NOMO-1 (cell line): ENCODE data around the gene CDKN2C.
"Not testable (repeated sequence)": the region's sequence is repeated elsewhere in the genome, so short reads cannot be mapped to it uniquely, and the experiment has no call there.

Experiments used
- DNase-seq, 2 experiments: peaks; one replicate each; lab custom pipeline; 2025; ENCODE audit not compliant: unreplicated experiment in 2 of 2; lab: John Stamatoyannopoulos, UW

CDKN2C gene

DNA sequence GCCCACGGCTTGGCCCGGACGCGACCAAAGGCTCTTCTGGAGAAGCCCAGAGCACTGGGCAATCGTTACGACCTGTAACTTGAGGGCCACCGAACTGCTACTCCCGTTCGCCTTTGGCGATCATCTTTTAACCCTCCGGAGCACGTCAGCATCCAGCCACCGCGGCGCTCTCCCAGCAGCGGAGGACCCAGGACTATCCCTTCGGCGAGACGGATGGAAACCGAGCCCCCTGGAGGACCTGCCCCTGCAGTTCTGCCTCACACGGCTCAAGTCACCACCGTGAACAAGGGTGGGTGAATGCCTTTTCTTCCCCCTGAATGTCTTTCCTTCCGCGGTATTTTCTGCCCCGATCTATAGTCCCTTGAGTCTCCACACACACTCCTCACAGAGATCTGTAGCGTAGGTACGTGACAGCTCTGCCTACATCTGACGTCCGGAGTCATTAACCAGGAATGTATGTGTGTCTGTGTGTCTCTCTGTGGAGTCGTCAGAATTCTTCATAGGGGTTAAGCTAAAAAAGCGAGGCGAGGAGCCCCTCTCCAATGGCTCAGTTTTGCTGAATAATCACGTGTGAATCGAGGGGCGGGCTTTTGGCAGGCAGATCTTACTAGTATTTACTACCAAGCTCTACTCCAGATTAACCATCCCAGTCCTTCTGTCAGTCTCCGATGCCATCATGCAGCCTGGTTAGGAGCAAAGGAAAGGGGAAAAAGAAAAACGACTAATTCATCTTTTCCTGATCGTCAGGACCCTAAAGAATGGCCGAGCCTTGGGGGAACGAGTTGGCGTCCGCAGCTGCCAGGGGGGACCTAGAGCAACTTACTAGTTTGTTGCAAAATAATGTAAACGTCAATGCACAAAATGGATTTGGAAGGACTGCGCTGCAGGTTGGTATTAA, at the start of gene CDKN2C:
TSS of gene CDKN2C (plus strand) at position 635 of the 898 bp plus-strand sequence. CDS start at position 759, 124 bp downstream.
- DNase-seq: peak in 1 of 2 experiments; percentile 73

GRCh38 chr1:50920409-50920808, 49.6 kb upstream of the CDKN2C start:
- no peak for DNase-seq

DNA sequence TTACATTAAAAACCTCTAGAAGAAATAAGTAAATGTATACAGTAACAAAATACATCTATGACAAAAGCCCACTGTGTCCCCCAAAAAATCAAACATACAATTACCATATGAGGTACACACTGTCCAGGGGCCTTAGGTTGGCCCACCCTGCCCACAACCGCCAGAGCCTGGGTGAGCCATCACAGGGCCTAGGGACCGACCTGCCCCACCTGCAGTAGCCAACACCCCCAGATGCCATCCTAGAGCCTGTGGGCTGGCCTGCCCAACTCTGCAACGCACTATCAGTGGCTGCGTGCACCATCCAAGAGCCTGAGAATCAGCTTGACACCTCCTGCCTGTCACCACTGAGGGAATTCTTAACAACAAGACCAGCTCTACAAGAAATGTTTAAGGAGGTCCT, 49.0 kb upstream of the CDKN2C start:
- no peak for DNase-seq

DNA sequence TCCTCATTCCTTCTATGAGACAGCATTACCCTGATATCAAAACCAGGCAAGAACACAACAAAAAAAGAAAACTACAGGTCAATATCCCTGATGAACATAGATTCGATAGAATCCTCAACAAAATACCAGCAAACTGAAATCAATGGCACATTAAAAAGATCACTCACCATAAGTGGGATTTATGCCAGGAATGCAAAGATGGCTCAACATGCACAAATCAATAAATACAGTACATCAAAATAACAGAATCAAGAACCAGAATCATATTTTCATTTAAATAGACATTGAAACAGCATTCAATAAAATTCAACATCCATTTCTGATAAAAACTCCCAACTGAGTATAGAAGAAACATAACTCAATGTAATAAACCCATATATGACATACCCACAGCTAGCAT, 46.5 kb upstream of the CDKN2C start:
- no peak for DNase-seq

DNA sequence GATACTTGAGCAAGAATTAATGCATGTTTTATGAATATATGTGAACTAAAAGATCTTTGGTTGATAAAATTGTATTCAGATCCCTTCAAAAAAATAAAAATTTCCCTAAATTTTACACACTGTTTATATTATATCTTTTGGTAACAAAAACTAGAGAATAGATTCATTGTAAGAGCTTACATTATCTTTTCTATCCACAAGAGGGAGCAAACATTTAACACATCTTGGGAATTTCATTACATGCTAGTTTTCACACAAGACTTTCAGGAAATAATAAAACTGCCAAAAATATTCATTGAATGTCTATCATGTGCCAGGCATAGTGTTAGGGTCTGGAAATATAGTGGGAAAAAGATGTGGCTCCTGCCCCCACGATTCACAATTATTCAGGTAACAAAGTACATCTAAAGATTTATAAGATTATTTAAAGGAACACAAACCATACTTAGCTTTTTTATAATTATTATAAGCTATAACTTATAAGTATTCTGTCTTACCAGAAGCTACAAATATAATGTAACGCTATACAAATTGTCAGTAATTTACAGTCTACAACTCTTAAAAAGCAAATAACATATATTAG, 40.6 kb upstream of the CDKN2C start:
- peak in 1 of 2 experiments; percentile 57 for DNase-seq

- no peak for DNase-seq
Measured at GRCh38 chr1:50930193-50930592, 39.9 kb upstream of the CDKN2C start.

DNA sequence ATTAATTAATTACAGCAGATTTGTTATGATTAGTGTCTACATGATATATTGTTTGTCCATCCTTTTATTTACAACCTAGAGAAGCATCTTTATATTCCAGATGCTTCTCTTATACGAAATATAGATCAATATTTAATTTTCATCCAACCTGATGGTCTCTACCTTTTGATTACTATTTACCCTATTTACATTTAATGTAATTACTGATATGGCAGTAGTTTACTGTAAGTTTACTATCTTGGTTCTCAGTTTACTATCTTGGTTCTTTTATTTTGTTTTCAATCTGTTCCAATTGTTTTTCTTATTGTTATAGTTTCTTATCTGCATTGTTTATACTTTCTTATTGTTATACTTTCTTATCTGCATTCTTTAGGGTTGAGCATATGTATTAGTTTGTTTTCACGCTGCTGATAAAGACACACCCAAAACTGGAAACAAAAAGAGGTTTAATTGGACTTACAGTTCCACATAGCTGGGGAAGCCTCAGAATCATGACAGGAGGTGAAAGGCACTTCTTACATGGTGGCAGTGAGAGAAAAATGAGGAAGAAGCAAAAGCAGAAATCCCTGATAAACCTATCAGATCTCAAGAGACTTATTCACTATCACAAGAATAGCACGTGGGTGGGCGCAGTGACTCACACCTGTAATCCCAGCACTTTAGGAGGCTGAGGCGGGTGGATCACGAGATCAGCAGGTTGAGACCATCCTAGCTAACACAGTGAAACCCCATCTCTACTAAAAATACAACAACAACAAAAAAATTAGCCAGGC, 38.9 kb upstream of the CDKN2C start:
- DNase-seq: peak; percentile 11 to 34

GRCh38 chr1:50932043-50932442, 38.0 kb upstream of the CDKN2C start:
- DNase-seq: not testable (repeated sequence)

- DNase-seq: not testable (repeated sequence)
Measured at GRCh38 chr1:50933770-50934169, 36.3 kb upstream of the CDKN2C start.

- no peak for DNase-seq
Measured at GRCh38 chr1:50934838-50935237, 35.2 kb upstream of the CDKN2C start.

DNA sequence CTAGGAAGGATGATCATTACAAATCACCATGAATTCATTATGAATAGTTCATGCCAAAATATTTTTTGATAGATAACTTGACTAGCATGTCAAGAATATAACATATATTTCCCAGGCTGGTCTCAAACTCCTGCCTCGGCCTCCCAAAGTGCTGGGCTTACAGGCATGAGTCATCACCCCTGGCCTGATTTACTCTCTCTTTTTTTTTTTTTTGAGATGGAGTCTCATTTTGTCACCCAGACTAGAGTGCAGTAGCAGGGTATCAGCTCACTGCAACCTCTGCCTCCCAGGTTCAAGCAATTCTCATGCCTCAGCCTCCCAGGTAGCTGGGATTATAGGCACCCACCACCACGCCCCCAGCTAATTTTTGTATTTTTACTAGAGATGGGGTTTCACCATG, 34.8 kb upstream of the CDKN2C start:
- not testable (repeated sequence) for DNase-seq

GRCh38 chr1:50936321-50936720, 33.7 kb upstream of the CDKN2C start:
- DNase-seq: no peak

DNA sequence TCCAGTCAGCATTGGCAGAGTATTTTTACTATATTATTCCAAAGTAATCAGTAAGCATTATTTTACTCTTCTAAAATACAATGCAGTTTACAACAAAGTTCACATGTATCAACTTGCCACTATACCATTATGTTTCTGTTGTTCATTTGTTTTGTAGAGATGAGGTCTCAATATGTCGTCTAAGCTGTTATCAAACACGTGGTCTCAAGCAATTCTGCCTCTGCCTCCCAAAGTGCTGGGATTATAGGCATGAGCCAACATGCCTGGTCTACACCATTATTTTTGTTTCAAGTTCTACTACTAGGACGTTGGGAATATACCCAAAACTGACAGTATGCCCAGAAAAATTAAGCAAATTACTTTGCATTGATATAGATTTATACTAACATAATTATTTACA, 29.8 kb upstream of the CDKN2C start:
- DNase-seq: no peak

DNA sequence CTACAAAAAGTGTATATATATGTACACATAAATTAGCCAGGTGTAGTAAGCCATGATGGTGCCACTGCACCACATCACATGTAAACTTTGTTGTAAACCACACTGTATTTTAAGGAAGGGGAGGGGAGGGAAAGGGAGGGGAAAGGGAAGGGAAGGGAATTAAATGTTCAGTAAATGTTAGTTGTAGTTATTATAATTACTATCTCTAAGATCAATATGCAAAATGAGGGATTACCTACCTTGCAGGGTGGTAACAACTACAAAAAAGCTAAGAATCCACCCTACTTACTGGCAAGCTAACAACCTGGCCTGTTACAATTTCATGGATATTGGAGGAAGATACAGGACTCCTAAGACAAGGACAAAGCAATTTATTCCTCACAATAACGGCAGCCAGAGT, 27.7 kb upstream of the CDKN2C start:
- DNase-seq: no peak

GRCh38 chr1:50949286-50949982, 20.6 kb upstream of the CDKN2C start:
- DNase-seq: no peak

GRCh38 chr1:50950396-50950795, 19.6 kb upstream of the CDKN2C start:
- DNase-seq: no peak

DNA sequence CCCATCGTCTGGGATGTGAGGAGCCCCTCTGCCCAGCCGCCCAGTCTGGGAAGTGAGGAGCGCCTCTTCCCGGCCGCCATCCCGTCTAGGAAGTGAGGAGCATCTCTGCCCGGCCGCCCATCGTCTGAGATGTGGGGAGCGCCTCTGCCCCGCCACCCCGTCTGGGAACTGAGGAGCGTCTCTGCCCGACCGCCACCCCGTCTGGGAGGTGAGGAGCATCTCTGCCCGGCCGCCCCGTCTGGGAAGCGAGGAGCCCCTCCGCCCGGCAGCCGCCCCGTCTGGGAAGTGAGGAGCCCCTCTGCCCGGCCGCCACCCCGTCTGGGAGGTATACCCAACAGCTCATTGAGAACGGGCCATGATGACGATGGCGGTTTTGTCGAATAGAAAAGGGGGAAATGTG, 17.5 kb upstream of the CDKN2C start:
- DNase-seq: not testable (repeated sequence)

- DNase-seq: no peak
Measured at GRCh38 chr1:50955116-50955515, 14.9 kb upstream of the CDKN2C start.

DNA sequence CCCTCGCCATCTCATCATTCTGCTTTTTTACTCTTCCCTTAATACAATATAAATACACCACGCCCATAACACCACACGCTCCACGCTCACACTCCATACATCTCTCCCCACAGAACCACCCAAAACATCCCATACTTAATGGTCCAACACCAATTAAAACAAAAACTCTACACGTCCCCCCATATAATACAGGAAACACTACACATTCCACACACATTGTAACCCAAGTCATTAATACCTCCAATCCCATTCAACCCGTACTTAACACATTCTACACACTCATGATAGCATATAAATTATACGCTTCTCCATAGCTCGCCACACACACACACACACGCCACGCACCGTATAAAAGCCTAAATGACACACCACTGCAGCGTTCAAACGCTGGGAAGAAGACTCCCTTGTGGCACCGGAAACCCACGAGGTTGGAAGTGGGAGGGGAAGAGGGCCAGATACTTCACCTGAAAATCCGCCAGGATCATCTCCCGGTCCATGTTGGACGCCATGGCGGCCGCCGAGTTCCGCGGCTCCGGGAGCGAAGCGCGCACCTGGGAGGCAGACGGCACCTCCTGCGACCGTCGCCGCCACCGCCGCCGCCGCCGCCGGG, 10.6 kb upstream of the CDKN2C start:
- peak in 1 of 2 experiments; percentile 48 for DNase-seq
